Measurements from ENCODE around the gene SPRY1. TPM values are rescaled to one million over a fixed set of nuclear protein-coding genes. Genes with fewer than 3 reads are reported as not detected.

Gene SPRY1
- total RNA-seq, 4 donors from 2014 or later, result 22.1 to 47.2 (median 33.7) TPM

GRCh38 chr4:123363729-123364128, 32.9 kb upstream of the SPRY1 start:
- 92% methylated on average over 2 of the region's 2 CpGs; no CpG with 5 or more reads in 1 of the 2 donors for WGBS, 2 donors (ENCODE audit: low coverage in 1 of 2)
- no peak overlapping the region for H3K4me3 ChIP-seq

GRCh38 chr4:123364906-123365305, 31.7 kb upstream of the SPRY1 start:
- 83 to 86% methylated on average over 3 of the region's 3 CpGs for WGBS, 2 donors (ENCODE audit: low coverage in 1 of 2)
- Histone ChIP-seq H3K4me3 (no peak overlapping the region), H3K9me3 (no peaks in the 10 kb centered on the region), H3K36me3 (no peaks in the 10 kb centered on the region), H3K27ac (no peak overlapping the region), H3K27me3 (no peaks in the 10 kb centered on the region), H3K4me1 (peaks cover 0 to 4% (median 0%) of the 10 kb centered on the region in 4 donors)
- in situ Hi-C loops (cut with MboI; ENCODE audit: low pct_ligation_motif_present in 1 of 4, low pct_unique_long_range_greater_than_20kb in 1 of 4, low sequenced_read_pairs in 3 of 4) (loop anchor here in 1 of 4 donors (25.0 kb wide), 1 partner anchor 897 kb away; no protein-coding TSS in a partner anchor), intact Hi-C loops (cut with DNase I; ENCODE audit: low total_unique reads) (no loop called here)
- TF ChIP-seq POLR2AphosphoS5 (IDR thresholded peaks at IDR 0.05), result no peak
- TF ChIP-seq EP300 (IDR thresholded peaks at IDR 0.05; ENCODE audit: low read depth), result no peak
- TF ChIP-seq CTCF (IDR thresholded peaks at IDR 0.05), result no peak
- TF ChIP-seq POLR2A (IDR thresholded peaks at IDR 0.05), result no peak
- no peak for DNase-seq

More at GRCh38 chr4:123363729-123364128, 32.9 kb upstream of the SPRY1 start:
- peaks cover 0 to 4% (median 0%) of the 10 kb centered on the region in 4 donors for H3K4me1 ChIP-seq
- no peaks in the 10 kb centered on the region for H3K36me3 ChIP-seq
- no peaks in the 10 kb centered on the region for H3K9me3 ChIP-seq
- intact Hi-C loops (cut with DNase I; ENCODE audit: low total_unique reads), result no loop called here
- no peak for DNase-seq
- H3K27me3 ChIP-seq, result no peaks in the 10 kb centered on the region
- in situ Hi-C loops (cut with MboI; ENCODE audit: low pct_ligation_motif_present in 1 of 4, low pct_unique_long_range_greater_than_20kb in 1 of 4, low sequenced_read_pairs in 3 of 4), result loop anchor here in 1 of 4 donors (25.0 kb wide), 1 partner anchor 899 kb away; no protein-coding TSS in a partner anchor
- TF ChIP-seq POLR2AphosphoS5 (IDR thresholded peaks at IDR 0.05) (no peak), POLR2A (IDR thresholded peaks at IDR 0.05) (no peak), CTCF (IDR thresholded peaks at IDR 0.05) (no peak), EP300 (IDR thresholded peaks at IDR 0.05; ENCODE audit: low read depth) (no peak)
- H3K27ac ChIP-seq, result no peak overlapping the region

GRCh38 chr4:123365412-123365811, 31.2 kb upstream of the SPRY1 start:
- WGBS, 2 donors (ENCODE audit: low coverage in 1 of 2), result 71 to 100% methylated on average over 1 of the region's 1 CpG
- in situ Hi-C loops (cut with MboI; ENCODE audit: low pct_ligation_motif_present in 1 of 4, low pct_unique_long_range_greater_than_20kb in 1 of 4, low sequenced_read_pairs in 3 of 4) (loop anchor here in 1 of 4 donors (25.0 kb wide), 1 partner anchor 897 kb away; no protein-coding TSS in a partner anchor), intact Hi-C loops (cut with DNase I; ENCODE audit: low total_unique reads) (no loop called here)
- H3K27me3 ChIP-seq, result no peaks in the 10 kb centered on the region
- DNase-seq, result no peak
- H3K4me3 ChIP-seq, result no peak overlapping the region
- H3K27ac ChIP-seq, result no peak overlapping the region
- TF ChIP-seq EP300 (IDR thresholded peaks at IDR 0.05; ENCODE audit: low read depth) (no peak), CTCF (IDR thresholded peaks at IDR 0.05) (no peak), POLR2A (IDR thresholded peaks at IDR 0.05) (no peak), POLR2AphosphoS5 (IDR thresholded peaks at IDR 0.05) (no peak)
- H3K4me1 ChIP-seq, result peaks cover 0 to 4% (median 0%) of the 10 kb centered on the region in 4 donors
- H3K9me3 ChIP-seq, result no peaks in the 10 kb centered on the region
- H3K36me3 ChIP-seq, result no peaks in the 10 kb centered on the region

GRCh38 chr4:123366144-123366748, 30.3 kb upstream of the SPRY1 start:
- Histone ChIP-seq H3K27me3 (no peaks in the 10 kb centered on the region), H3K4me3 (no peak overlapping the region), H3K9me3 (no peaks in the 10 kb centered on the region), H3K36me3 (no peaks in the 10 kb centered on the region), H3K4me1 (peaks cover 0 to 3% (median 0%) of the 10 kb centered on the region in 4 donors), H3K27ac (no peak overlapping the region)
- TF ChIP-seq CTCF (IDR thresholded peaks at IDR 0.05) (no peak), POLR2A (IDR thresholded peaks at IDR 0.05) (no peak), POLR2AphosphoS5 (IDR thresholded peaks at IDR 0.05) (no peak), EP300 (IDR thresholded peaks at IDR 0.05; ENCODE audit: low read depth) (no peak)
- WGBS, 2 donors (ENCODE audit: low coverage in 1 of 2), result 78 to 88% methylated on average over 6 of the region's 6 CpGs
- intact Hi-C loops (cut with DNase I; ENCODE audit: low total_unique reads) (no loop called here), in situ Hi-C loops (cut with MboI; ENCODE audit: low pct_ligation_motif_present in 1 of 4, low pct_unique_long_range_greater_than_20kb in 1 of 4, low sequenced_read_pairs in 3 of 4) (loop anchor here in 1 of 4 donors (25.0 kb wide), 1 partner anchor 896 kb away; no protein-coding TSS in a partner anchor)
- DNase-seq, result no peak
